Retina (tissue), 1 donor: ENCODE results near the gene USP36.
"Not testable (repeated sequence)": the region's sequence is repeated elsewhere in the genome, so short reads cannot be mapped to it uniquely, and the experiment has no call there.

ENCODE experiments used
- DNase-seq: peaks from one replicate; pipeline ENCODE4 v3.0.0-alpha.2; 2016

The USP36 gene

GRCh38 chr17:78870621-78871020 lies 30.0 kb upstream of the USP36 start:
- no peak for DNase-seq

DNA sequence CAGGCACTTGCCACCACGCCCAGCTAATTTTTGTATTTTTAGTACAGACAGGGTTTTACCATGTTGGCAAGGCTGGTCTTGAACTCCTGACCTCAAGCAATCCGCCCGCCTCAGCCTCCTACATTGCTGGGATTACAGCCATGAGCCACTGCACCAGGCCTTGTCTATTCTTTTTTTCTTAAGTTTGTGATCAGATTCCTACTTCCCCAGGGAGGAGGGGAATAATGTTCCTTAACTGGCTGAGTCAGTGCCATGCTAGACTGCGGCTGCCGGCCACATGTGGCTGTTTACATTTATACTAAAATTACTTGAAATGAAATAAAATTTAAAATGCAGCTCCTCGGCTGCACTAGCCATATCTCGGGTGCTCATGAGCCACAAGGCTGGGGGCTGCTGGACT lies 27.8 kb upstream of the USP36 start:
- no peak for DNase-seq

GRCh38 chr17:78867046-78867445 lies 26.4 kb upstream of the USP36 start:
- DNase-seq, result not testable (repeated sequence)

DNA sequence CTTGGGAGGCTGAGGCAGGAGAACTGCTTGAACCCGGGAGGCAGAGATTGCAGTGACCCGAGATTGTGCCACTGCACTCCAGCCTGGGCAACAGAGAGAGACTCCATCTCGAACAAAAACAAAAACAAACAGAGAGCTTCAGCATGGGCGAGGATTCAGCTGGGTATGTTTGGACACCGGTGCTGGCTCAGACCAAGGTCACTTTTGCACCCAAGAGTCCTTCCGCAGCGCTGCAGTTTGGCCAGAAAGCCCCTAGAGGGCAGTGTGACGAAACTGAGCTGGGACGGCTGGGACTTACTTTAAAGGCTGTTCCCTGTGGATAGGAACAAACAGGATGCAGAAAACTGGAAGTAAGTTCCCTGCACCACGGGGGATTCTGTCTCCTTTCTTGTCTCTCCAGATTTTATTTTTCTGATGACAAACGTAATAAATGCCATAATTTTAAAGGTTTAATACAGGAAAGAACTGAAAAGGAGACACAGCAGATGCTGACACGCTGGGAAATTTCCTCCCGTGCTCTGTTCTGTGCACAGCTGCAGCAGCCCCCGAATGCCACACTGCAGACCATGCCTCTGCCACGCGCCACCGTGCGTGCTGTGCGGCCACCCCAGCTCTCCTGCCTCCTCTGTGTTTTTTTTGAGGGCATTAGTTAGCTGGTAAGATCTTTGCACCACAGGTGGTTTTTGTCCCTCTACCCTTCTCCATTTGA lies 25.2 kb upstream of the USP36 start:
- DNase-seq, result peak; percentile 88

- DNase-seq, result no peak
Observed at GRCh38 chr17:78864117-78864516, 23.5 kb upstream of the USP36 start.

GRCh38 chr17:78862073-78863023 lies 21.7 kb upstream of the USP36 start:
- DNase-seq, result no peak

- DNase-seq, result no peak
Observed at GRCh38 chr17:78861229-78861628, 20.6 kb upstream of the USP36 start.

DNA sequence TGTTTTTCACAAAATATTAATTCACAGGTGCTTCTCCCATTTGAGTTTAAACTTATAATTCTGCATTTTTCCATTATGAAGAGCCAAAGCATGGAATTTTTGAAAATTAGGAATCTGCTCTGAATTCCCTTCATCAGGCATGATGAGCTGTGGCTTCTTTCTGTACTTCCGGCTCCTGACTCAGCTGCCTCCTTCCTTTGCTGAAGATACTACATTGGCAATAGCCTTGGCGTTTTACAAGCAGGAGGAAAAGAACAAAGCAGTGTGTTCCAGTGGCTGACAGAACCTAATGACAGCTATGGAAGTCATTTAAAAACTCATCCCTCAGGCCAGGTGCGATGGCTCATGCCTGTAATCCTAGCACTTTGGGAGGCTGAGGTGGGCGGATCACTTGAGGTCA lies 18.4 kb upstream of the USP36 start:
- no peak for DNase-seq

- no peak for DNase-seq
Observed at GRCh38 chr17:78857266-78857665, 16.7 kb upstream of the USP36 start.

- no peak for DNase-seq
Observed at GRCh38 chr17:78855561-78856165, 15.0 kb upstream of the USP36 start.

DNA sequence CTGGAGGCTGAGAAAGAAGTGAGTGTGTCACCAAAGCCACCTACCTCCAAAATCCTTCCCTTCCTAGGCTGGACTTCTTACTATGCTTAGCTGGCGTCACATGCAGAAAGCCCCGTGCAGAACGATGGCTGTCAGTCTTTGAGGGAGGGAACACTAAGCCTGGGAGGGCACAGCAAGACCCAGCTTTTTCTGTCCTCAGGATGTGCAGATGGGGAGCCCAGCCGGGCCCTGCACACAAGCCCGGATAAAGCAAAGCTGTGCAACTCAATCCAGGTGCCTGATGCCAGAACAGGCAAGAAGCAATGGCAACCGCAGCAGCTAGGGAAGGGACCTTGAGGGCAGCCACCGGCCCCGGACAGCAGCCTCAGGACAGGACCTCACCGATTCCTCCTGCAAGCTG lies 13.9 kb upstream of the USP36 start:
- DNase-seq, result no peak

GRCh38 chr17:78853926-78854394 lies 13.3 kb upstream of the USP36 start:
- no peak for DNase-seq

DNA sequence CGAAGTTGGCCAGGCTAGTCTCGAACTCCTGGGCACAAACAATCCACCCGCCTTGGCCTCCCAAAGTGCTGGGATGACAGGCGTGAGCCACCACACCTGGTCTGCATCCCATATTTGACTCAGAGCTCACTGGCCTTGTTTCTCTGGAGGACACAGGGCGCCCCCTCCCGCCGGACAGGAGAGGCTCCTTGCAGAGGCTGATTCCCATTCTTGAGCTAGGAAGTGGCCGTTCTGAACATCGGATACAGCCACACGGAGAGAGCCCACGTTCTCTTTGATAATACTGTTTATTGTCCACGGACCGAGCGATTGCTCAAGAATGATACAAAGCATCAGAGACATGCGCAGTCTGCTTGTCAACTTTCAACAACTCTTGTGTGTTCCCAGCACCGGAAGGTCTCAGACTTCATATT lies 12.1 kb upstream of the USP36 start:
- DNase-seq, result no peak

- DNase-seq, result no peak
Observed at GRCh38 chr17:78849026-78849425, 8.4 kb upstream of the USP36 start.

DNA sequence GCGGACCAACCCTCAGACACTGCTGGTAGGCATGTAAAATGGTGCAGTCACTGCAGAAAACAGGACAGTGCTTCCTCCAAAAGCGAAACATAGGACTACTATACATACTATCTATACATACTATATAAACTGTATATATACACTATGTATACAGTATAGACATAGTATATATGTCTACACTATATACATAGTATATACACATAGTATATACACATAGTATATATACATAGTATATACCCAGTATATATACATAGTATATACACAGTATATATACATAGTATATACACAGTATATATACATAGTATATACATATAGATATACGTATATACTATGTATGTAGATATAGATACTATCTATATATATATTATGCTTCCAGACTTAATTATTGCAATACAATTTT lies 6.4 kb upstream of the USP36 start:
- no peak for DNase-seq

DNA sequence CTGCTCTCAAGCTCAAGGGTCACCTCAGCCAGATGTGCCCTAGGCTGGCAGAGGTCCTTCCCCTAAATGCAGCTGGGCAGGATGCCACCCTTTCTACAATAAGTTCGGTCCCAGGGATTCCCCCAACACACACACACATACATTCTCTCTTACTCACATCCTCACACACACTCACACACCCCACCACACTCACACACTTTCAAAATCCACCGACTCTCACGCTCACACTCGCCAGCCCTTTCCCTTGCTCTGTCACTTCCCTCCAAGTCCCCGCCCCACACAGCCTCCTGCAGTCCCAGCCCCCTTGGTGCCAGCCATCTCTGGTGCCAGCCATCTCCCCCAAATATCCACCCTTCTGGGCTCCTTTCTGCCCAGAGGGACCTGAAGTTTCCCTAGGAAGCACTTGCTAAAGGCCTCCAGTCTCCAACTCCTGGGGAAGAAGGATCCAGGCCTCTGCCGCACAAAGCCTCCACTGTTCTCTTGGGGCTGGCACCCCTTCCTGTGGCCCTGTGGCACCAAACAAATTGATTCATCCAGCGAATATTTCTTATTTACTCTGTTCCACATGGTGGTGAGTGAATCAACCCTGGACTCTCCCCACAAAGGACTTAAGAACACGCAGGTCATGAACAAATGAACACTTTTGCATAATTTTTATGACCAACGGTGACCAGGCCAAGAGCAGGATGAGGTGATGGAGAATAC lies 3.8 kb upstream of the USP36 start:
- no peak for DNase-seq

GRCh38 chr17:78842881-78843565 lies 2.4 kb upstream of the USP36 start:
- DNase-seq, result peak; percentile 44

GRCh38 chr17:78840530-78840779 lies 159 bp downstream of the USP36 start:
- DNase-seq, result no peak

DNA sequence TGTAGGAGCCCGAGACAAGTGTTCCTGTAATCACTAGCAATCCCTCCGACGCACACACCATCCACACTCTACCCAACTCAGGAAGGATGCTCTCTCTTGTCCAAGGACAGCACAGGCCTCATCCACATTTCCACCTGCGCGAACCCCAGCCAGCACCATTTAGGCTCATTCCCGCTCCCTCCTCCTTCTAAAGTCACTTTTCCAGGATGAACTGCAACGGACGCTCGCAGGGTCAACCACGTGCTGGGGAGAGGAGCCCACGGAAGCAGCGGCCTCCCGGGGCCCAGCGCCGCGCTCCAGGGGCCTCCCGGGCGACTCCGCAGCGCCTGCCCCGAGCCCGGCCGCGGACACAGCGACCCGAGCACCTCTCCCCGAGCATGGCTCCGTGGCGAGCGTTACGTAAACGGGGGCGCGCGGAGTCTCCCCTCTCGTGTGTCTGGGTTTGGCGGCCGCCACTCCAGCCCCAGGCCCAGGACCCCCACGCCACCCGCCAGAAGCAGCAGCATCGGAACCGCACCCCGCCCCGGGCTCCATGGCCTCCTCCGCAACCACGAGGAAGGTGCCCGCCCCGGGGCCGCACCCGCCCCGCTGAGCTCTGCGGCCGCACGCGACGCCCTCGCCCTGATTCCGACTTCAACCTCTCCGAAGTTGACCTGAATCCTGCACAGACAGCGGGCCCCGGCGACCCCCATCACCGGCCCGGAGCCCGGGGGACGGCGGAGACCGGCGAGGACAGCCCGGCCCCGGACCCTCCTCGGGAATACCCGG lies 668 bp downstream of the USP36 start:
- peak; percentile 80 for DNase-seq

DNA sequence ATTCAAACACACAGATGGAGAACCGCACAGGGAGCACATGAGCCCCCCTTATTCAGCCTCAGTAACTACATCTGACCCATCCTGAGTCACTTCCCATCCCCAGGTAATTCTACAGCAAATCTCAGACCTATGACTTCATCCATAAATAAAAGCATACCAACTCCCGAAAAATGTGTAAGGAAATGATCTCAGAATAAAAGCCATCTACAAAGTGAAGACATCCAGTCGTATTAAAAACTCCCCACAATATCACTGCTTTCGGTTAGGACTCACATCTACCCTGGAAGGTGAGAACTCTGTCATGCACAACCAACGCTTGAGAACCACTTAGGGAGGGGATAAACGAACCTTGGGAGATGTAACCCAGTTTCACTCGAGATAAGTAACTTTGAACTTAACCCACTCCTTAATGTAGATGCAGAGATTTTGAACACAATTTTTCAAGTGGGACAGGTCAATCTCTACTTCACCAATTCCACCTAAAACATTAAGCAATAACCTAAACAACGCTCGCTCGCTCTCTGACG lies 1.3 kb downstream of the USP36 start:
- DNase-seq, result peak; percentile 11

- DNase-seq, result no peak
Observed at GRCh38 chr17:78838574-78839005, 2.0 kb downstream of the USP36 start.
